ENCODE results near the gene SLC30A9. TPM values are rescaled to one million over a fixed set of nuclear protein-coding genes. Genes with fewer than 3 reads are reported as not detected.

SLC30A9 gene
- total and polyA plus RNA-seq, 2 experiments from 2014 or later: 67.3 to 74.6 TPM

- DNase-seq (ENCODE audit: low spot score): peak; percentile 82
These were observed 32.7 kb upstream of the SLC30A9 start for GRCh38 chr4:41957634-41958033.

More at GRCh38 chr4:41957634-41958033, 32.7 kb upstream of the SLC30A9 start:
- Histone ChIP-seq H2AFZ (no peak overlapping the region), H3K27ac (ENCODE audit: low read depth) (no peak overlapping the region), H3K4me2 (no peak overlapping the region), H3K4me3 (no peak overlapping the region), H3K79me2 (replicated peaks; ENCODE audit: insufficient read depth) (no peaks in the 10 kb centered on the region), H3K27me3 (ENCODE audit: insufficient read depth) (no peaks in the 10 kb centered on the region), H4K20me1 (replicated peaks; ENCODE audit: insufficient read depth) (no peaks in the 10 kb centered on the region), H3K4me1 (ENCODE audit: insufficient read depth) (no peaks in the 10 kb centered on the region), H3K9me2 (ENCODE audit: insufficient read depth) (no peaks in the 10 kb centered on the region), H3F3A (replicated peaks; ENCODE audit: low read depth) (no peaks in the 10 kb centered on the region), H3K36me3 (ENCODE audit: insufficient read depth) (peaks cover 11% of the 10 kb centered on the region; the same call in 1 of the 2 replicates)
- H3K9me3 Mint-ChIP-seq: no peaks in the 10 kb centered on the region
- H3K4me3 Mint-ChIP-seq: no peak overlapping the region
- ATAC-seq: peak; percentile 32; the same call in 2 of the 3 replicates
- H3K36me3 Mint-ChIP-seq (ENCODE audit: low read depth): peaks cover 25% of the 10 kb centered on the region
- H3K4me1 Mint-ChIP-seq: peaks cover 11% of the 10 kb centered on the region; the same call in 2 of the 3 replicates
- H3K27ac Mint-ChIP-seq: peak overlapping the region; percentile 72
- no peaks in the 10 kb centered on the region for H3K27me3 Mint-ChIP-seq (ENCODE audit: insufficient read depth, low read depth, poor library complexity)
- TF ChIP-seq ETS1 (IDR thresholded peaks at IDR 0.05) (0 out of 2 replicates have a peak, but pooled peaks have one; percentile 19), CTCF (conservative IDR thresholded peaks at IDR 0.05; ENCODE audit: low read depth in 2 of 2) (peak; percentile 79 to 87), ZNF462 (CRISPR knock-in tag; IDR thresholded peaks at IDR 0.05) (no peak)

Measured in GM23338 (cell line).